Measurements from ENCODE around the gene TBRG4. TPM values are rescaled to one million over a fixed set of nuclear protein-coding genes. Genes with fewer than 3 reads are reported as not detected.
A peak's percentile ranks its signal among the peaks of the same experiment; 100 is the strongest.

TBRG4 gene
- polyA plus RNA-seq, 1 donor from 2014 or later, result 52.8 TPM

GRCh38 chr7:45075871-45076796 lies 35.4 kb downstream of the TBRG4 start:
- Histone ChIP-seq H2AFZ (ENCODE audit: low read depth, low read length) (no peak overlapping the region), H3K36me3 (ENCODE audit: insufficient read depth, low read length) (peaks cover 3% of the 10 kb centered on the region), H3K9me2 (ENCODE audit: insufficient read depth, low read length) (no peaks in the 10 kb centered on the region), H3K79me2 (replicated peaks; ENCODE audit: insufficient read depth, low read length) (no peaks in the 10 kb centered on the region), H3K9ac (ENCODE audit: low read length) (no peak overlapping the region), H3K27me3 (ENCODE audit: insufficient read depth, low read depth, low read length) (no peaks in the 10 kb centered on the region), H3K4me2 (ENCODE audit: low read length) (no peak overlapping the region), H3K27ac (ENCODE audit: low read length) (no peak overlapping the region), H3K4me3 (ENCODE audit: low read length) (no peak overlapping the region), H3K9me3 (ENCODE audit: low read length) (no peaks in the 10 kb centered on the region), H4K20me1 (ENCODE audit: insufficient read depth) (no peaks in the 10 kb centered on the region), H3F3A (ENCODE audit: insufficient read depth, low read length, poor library complexity, severe bottlenecking) (no peaks in the 10 kb centered on the region)
- TF ChIP-seq RAD21 (conservative IDR thresholded peaks at IDR 0.05), result no peak
- TF ChIP-seq POLR2AphosphoS5 (IDR thresholded peaks at IDR 0.05), result peak; percentile 4
- no peak for TF ChIP-seq REST (IDR thresholded peaks at IDR 0.05; ENCODE audit: borderline replicate concordance)
- TF ChIP-seq EP300 (conservative IDR thresholded peaks at IDR 0.05; ENCODE audit: poor library complexity, severe bottlenecking), result no peak

DNA sequence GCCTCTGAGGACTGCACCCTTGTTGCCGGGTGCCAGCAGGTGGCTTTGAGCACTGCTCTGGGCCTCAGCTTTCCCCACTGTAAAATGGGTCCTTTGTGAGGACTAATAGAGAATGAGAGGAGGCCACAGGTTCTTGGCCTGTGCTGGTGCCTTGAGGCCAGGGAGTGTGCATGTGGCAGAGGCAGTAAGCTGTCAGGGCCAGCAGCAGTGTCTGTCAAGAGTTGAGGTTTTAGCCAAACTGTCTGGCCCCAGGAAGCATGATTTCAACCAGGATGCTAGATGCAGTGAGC lies 36.2 kb downstream of the TBRG4 start:
- Histone ChIP-seq H3K9me2 (ENCODE audit: insufficient read depth, low read length) (no peaks in the 10 kb centered on the region), H3K9me3 (ENCODE audit: low read length) (no peaks in the 10 kb centered on the region), H3K4me2 (ENCODE audit: low read length) (no peak overlapping the region), H3K9ac (ENCODE audit: low read length) (no peak overlapping the region), H3K79me2 (replicated peaks; ENCODE audit: insufficient read depth, low read length) (no peaks in the 10 kb centered on the region), H4K20me1 (ENCODE audit: insufficient read depth) (no peaks in the 10 kb centered on the region), H3K4me3 (ENCODE audit: low read length) (no peak overlapping the region), H3K27me3 (ENCODE audit: insufficient read depth, low read depth, low read length) (no peaks in the 10 kb centered on the region), H3F3A (ENCODE audit: insufficient read depth, low read length, poor library complexity, severe bottlenecking) (no peaks in the 10 kb centered on the region), H3K36me3 (ENCODE audit: insufficient read depth, low read length) (peaks cover 3% of the 10 kb centered on the region), H3K27ac (ENCODE audit: low read length) (no peak overlapping the region), H2AFZ (ENCODE audit: low read depth, low read length) (no peak overlapping the region)
- no peak for TF ChIP-seq POLR2AphosphoS5 (IDR thresholded peaks at IDR 0.05)
- no peak for TF ChIP-seq MXI1 (conservative IDR thresholded peaks at IDR 0.05; ENCODE audit: poor library complexity, severe bottlenecking)
- no peak for TF ChIP-seq SMC3 (conservative IDR thresholded peaks at IDR 0.05; ENCODE audit: poor library complexity)
- TF ChIP-seq EZH2 (IDR thresholded peaks at IDR 0.05; ENCODE audit: borderline replicate concordance, insufficient read depth, low read length, poor library complexity, severe bottlenecking), result no peak
- no peak for TF ChIP-seq EP300 (conservative IDR thresholded peaks at IDR 0.05; ENCODE audit: poor library complexity, severe bottlenecking)
- no peak for TF ChIP-seq CTCF (IDR thresholded peaks at IDR 0.05; ENCODE audit: poor library complexity, severe bottlenecking)
- TF ChIP-seq REST (IDR thresholded peaks at IDR 0.05; ENCODE audit: borderline replicate concordance), result no peak
- no peak for TF ChIP-seq TAF1 (IDR thresholded peaks at IDR 0.05; ENCODE audit: low read depth)
- no peak for TF ChIP-seq RAD21 (conservative IDR thresholded peaks at IDR 0.05)
